Umbilical cord (tissue), 2 donors: ENCODE results near the gene TTC9. TPM values are rescaled to one million over a fixed set of nuclear protein-coding genes. Genes with fewer than 3 reads are reported as not detected.

Experiments used
- DNase-seq: peaks from one replicate; pipeline ENCODE4 v3.0.0-alpha.2; 2015; ENCODE audit warnings: low spot score
- total RNA-seq: library from RNA; depleted of rRNA; stranded (reverse); fragments of >200 nt; gene quantifications from one replicate; pipeline ENCODE4 v1.2.3, GENCODE V29; 2014; ENCODE audit warnings: low replicate concordance; ENCODE audit not compliant: insufficient read depth

The TTC9 gene
- 0.96 TPM for total RNA-seq

DNA sequence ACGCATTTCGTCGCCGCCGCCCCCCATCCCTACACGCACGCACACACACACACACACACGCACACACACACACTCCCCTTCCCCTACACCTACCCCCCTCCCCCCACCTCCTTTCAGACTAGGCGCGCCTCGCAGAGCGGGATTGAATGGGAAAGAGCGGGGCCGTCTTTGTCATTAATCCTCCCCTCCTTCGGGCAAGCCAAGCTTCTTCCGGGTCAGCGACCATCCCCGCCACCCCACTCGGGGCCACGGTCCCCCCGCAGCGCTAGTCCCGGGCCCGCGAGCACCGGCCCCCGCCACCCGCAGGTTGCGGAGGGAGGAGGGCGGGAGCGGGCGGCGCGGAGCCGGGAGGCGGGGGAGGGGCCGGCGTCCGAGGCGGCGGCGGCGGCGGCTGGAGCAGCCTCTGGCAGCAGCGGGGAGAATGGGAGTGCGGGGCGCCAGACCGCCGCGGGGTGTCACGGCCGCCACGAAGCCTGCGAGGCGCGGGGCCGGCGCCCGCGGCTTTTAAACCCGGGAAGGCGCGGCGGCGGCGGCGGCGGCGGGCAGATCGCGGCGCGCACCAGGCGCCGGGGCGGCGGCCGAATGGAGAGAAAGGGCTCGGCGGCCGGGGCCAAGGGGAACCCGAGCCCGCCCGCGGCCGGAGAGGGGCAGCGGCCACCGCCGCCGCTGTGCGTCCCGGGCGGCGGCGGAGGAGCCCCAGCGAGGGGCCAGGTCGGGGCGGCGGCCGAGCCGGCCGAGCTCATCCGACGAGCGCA is at the start of gene TTC9:
TSS of gene TTC9 (plus strand) at position 369 of the 755 bp plus-strand sequence. CDS start at position 583, 214 bp downstream.
- no peak for DNase-seq

DNA sequence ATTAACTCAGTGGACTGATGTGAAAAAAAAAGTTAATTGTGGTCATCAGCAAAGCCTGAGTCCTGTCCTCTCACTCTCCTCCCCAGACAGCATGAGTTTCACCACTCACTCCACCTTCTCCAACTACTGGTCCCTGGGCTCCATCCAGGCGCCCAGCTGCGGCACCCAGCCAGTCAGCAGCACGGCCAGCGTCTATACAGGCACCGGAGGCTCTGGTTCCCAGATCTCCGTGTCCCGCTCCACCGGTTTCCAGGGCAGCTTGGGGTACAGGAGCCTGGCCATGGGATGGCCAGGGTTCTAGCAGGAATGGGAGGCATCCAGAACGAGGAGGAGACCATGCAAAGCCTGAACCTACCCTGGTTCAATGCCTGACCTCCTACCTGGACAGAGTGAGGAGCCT is 47.3 kb upstream of the TTC9 start:
- no peak for DNase-seq

DNA sequence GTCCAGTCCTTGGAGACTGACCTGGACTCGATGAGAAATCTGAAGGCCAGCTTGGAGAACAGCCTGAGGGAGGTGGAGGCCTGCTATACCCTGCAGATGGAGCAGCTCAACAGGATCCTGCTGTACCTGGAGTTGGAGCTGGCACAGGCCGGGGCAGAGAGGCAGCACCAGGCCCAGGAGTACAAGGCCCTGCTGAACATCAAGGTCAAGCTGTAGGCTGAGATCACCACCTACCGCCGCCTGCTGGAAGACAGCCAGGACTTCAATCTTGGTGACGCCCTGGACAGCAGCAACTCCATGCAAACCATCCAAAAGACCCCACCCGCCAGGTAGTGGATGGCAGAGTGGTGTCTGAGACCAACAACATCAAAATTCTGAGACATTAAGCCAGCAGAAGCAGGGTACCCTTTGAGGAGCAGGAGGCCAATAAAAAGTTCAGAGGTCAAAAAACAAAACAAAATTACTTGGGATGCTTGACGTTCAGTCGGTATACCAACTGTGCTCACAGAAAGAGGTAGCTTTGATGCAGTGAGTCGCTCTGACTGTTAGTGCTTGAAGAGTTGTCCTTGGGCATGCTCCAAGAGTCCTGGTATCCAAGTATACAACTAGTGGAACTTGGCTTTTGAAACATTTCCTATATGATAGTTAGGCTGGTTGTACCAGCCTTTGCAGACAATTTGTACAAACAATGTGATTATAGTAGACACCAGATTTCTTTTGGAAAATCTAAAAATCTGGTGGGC is 46.1 kb upstream of the TTC9 start:
- DNase-seq, result no peak

DNA sequence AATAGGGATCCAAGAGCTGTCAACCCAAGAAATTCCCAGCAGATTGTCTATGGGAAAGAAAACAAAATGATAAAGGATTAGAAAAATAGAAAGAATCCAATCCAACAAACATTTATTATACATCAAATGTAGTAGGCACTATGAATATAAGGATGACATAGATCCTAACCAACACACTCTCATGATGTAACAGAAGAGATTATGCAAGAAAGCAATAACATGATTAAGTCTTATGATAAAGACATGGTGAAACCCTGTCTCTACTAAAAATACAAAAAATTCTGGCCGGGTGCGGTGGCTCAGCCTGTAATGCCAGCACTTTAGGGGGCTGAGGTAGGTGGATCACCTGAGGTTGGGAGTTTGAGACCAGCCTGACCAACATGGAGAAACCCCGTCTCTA is 44.0 kb upstream of the TTC9 start:
- DNase-seq, result no peak

DNA sequence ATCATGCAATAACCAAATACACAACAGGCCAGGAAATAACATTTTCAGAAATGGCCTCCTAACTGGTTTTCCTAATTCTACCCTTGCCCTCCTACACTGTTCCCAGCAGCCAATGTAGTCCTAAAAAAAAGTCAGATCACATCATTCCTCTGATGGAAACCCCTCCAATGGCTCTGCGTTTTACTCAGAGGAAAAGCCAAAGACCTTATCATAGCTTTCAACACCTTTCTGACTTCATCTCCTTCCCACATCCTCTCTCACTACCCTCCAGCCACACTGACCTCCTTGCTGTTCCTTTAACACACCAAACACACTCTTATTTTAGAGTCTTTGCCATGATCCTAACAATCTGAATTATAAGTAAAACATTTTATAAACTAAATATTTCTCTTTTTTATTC is 42.4 kb upstream of the TTC9 start:
- DNase-seq, result no peak

DNA sequence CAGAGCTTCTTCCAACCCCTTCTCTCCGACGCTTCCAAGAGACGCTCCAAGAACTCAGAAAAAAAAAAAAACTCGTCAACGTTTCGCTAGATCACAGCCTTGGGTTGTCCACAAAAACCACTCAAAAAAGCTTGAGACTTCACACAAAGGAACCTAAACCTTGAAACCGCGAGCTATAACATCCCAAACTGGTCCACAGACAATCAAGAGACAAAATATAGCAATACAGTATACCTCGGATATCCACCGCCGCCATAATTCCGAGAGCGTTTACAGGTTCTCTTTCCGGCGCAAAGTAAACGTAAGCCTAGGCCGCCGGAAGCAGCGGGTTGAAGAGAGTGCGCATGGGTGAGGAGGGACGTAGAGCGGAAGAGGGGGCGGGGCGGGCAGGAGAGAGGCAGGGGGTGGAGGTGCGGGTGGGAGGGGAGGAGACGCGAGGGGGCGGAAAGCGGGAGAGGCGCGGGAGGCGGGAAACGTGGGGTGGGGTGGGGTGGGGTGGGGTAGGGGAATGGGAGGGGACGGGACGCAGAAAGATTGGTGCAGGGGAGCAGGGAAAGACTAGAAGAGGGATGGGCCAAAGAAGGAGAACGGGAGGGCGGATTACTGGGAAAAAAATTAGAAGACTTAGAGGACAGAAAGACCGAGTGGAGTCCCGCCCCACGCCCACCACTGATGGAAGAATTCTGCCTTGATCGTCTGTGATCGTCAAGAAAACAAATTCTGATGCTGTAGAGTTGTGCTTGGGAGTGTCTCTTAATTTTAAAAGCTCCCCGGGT is 41.1 kb upstream of the TTC9 start, which contains the start of gene MED6:
TSS of gene MED6 (minus strand) at position 274 of the 776 bp plus-strand sequence. CDS start at position 256, 18 bp downstream.
- peak; percentile 97 for DNase-seq

DNA sequence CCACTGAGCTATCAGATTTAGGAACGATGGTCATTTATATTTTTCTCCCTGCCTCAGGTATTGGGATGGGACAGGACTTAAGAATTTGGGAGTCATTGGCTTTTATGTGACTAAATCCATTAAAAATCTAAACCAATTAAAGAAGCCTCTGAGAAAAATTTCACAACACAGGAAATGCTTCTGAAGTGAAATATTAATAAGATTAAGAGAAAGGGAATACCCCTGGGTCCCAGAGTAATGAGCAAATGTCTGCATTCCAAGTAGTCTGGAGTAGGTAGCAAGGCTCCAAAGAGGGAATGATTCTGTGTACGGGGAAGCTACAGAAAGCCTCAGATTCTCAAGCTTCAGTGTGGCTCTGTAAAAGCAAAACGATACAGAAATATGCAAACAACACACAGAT is 40.6 kb upstream of the TTC9 start:
- peak; percentile 21 for DNase-seq

DNA sequence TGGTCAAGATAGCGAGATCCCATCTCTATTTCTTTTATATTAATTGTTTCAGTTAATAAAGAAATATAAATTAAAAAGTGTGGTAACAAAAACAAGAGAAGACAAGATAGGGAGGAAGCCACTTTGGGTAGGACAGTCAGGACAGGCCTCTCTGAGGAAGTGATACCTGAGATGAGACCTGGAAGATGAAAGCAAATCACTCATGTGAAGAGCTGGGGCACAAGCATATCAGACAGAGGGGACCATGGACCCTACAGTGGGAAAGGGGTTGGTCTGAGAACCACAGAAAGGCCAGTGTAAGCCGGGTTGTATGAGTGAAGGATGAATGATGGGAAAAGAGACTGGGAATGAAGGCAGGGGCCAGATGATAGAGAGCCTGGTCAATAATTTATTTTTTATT is 39.5 kb upstream of the TTC9 start:
- DNase-seq, result no peak

DNA sequence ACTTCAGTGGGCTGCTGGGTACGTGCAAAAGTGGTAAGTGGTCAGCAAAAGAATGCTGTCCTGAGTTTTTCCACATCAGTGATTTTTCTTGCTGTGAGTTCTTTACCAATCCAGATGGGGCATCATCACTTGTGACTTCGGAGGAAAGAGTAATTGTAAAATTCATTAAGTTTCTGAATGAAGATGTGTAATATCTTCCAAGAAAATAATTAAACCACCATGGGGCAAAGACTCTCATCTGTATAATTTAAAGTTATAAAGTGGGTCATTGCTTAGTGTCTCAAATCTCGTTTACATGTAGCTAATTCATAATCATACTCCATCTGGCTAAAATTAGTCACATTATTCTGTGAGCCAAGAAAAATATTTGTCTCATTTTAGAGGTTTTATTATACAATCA is 30.5 kb upstream of the TTC9 start:
- DNase-seq, result no peak

DNA sequence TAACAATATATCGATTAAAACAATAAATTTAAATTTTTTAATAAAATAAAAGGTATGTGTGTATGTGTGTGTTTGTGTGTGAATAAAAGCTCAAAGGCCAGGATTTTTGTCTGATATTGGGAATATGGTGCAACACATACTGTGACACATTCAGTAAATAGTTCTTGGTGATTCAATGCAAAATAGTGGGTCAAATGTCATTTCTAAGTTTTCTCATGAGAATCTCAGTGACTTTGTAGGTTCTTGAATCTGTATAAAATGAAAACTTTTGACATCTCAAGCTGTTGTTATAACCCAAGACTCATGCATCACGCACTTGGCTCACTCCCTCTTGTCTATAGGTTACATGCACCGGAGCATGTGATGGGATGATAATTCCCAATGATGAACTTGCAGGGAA is 25.1 kb upstream of the TTC9 start:
- no peak for DNase-seq

DNA sequence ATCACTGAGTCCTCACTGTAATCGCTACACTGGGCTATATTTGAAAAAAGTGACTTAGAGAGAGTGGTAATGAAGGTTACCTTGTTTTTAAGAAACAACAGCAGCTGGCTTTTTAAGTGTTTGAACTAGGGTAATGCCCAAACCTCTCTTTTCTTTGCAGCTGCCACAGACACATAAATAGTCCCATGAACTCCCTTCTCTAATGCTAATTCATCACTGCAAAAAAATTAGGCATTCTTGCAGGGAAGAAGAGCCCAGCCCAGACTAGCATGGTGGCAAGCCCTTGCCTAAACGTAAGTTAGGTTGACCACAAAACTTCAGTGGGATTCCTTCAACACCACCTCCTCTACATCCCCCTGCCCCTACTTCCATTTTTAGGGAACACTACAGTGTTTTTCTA is 23.4 kb upstream of the TTC9 start:
- DNase-seq, result no peak

DNA sequence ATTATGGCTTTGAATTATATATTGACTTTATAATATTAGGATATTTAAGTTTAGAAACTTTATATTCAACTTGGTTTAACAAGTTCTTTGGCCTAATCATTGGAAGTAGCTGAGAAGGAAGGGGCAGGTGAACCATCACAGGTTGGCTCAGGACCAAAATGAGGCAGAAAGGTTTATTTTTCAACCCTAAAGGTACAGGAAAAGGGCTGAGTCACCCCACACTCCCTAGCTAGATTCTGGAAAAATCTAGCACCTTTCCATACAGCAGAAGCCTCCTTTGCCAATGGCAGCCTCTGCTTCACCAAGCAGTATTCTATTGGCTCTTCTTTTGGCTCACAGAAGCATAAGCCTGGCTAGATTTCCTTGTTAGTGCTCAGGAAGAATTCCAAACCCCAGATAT is 22.0 kb upstream of the TTC9 start:
- no peak for DNase-seq

DNA sequence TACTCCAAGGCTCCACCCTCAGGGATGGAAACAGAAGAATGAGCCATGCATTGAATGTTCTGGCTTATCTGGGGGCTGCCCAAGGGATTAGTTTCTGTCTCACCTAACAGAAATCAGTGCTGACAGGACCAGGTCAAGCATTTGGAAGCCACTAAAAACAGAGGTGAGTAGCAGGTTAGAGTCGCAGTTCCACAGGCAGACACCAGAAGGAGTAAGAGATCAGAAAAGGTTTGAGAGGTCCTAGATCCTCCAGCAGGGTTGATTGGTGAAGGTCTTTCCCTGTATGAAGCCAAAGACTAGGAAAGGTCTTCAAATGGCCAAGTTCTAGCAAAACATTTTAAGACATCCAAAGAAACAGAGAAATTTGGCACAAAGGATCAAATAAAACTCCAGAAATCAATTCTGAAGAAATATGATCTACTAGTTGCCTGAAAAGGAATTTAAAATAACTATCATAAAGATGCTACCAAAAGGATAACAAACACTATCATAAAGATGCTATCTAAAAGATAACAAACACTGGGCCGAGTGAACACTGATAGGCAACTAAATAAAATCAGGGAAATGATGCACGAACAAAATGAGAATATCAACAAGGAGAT is 19.5 kb upstream of the TTC9 start:
- peak; percentile 11 for DNase-seq

DNA sequence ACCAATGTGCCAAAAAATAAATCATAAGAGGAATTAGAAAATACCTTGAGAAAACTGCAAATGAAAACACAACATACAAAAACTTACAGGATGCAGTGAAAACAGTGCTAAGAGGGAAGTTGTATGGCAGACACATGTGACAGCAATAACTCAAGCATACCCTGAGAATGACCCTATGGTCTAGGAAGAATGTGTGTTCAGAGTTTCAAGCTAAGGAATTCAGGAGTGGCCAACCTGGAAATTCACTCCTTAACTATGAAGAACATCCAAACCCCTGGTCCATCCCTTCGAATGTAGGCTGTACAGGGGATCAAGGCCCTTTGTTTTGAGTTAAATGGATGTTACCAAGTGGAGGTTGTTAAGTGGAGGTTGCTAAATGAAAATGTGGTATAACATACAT is 16.7 kb upstream of the TTC9 start:
- DNase-seq, result no peak

DNA sequence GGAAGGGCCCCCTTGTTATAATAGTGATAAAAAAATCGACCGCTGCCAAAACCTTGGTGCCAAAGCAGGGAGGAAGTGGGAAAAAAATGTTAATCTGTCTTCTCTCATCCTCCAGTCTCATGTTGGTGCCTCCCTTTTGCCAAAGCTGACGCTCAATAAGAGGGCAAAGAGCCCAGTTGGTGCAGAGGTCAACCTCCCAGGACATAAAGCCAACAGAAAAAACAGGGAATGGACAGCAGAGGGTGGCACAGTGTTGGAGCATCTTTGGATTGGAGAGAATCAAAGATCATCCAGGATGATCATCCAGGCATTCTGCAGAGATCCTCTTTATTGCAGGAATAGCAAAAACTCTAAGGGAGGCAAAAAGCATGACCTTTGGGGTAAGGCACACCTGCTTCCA is 9.8 kb upstream of the TTC9 start:
- no peak for DNase-seq

DNA sequence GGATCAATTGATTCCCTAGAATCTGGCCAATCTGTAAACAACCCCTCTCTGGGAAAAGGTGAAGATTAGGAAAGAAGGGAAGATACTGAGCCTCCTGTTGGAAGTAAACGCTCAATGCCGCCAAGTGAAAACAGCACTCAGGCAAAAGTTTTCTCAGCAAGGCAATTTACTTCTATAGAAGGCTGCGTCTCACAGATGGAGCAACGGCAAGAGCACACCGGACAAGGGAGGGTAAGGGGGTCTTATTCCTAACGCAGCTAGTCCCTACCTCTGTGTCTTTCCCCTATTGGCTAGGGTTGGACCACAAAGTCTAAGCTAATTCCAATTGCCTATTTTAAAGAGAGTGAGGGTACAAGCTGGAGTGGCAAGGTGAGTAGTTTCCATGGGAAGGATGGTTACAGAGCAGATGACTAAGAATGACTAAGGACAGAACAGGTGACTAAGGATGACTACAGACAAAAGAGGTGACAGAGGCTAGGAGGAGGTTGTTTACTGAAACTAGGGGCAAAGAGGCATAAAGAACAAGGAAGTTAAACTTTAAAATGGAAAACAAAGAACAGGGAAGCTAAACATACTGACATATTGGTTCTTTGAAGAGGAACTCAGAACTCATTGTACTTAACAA is 5.6 kb upstream of the TTC9 start:
- no peak for DNase-seq

DNA sequence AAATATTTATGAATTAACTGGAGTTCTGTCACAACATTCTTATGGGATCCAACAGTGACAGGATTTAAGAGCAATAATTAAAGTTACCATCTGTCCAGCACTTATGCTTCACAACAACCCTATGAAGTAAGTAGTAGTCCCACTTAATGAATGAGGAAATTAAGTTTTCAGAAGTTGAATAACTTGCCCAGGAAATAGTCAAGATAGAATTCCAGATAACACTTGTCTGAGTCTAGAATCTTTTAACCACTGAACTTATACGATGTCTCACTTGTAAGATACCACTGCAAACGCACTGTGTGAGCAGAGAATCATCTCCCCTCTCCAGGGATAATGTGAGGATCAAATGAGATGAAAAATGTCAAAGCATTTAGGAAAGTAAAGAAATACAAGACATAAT is 3.3 kb upstream of the TTC9 start:
- DNase-seq, result no peak

DNA sequence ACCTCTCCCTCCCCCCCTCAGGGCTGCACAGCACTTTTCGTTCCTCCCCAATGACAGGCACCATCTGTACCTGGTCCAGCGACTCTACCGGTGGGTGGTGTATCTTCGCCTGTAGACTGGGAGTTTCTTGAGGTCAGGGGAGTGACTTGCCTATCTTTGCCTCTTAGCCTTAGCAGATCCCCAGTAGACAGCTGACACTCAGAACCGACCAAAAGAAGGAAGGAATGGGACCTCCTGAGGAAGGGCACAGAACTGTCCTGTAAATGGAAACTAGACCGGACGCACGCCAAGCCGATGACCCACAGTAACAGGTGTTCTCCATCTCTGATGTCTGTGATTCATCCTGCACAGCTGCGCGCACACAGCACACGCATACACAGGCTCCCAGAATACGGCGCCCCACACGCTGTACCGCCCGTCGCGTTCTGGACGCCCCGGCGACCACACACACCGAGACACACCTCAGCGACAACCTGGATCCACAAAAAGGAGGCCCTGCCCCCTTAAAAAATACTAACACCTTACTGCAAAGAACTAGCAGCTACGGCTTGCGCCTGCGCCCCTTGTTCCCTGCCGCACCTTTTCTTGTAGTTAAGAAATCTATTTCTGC is 673 bp upstream of the TTC9 start:
- no peak for DNase-seq

DNA sequence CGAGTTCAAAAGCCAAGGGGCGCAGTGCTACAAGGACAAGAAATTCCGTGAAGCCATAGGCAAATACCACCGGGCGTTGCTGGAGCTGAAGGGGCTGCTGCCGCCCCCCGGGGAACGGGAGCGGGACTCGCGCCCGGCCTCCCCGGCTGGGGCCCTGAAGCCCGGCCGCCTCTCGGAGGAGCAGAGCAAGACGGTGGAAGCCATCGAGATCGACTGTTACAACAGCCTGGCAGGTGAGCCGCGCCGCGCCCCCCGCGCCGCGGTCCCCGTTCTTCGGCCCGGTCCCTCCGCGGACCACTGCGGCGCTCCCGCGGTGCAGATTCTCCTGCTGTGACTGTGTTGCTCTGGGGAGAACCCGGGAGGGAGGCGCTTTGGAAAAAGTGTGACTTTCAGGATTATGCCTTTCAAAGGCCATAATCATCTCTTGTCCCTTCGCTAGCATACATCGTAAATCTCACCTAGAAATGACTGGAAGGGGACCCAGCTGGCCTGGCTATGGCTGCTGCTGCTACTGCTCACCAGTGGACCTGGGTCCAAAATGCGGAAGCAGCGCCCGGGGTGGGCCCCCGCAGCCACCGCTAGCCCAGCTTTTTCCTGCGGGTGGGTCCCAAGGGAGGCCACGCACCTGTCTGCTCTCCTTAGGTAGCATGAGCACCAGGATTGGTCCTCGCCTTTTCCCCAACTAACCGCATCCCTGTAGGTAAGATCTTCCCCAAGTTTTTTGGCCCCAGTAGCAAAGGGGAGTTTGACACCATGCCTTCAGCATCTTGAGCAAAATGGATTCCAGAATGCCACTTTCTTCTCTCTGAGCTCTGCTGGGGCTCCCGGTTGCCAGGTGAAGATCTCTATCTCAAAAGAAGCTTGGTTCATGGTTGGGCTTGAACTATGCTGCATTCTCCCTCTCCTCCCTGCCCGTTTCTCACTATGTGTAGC is 853 bp downstream of the TTC9 start:
- no peak for DNase-seq

DNA sequence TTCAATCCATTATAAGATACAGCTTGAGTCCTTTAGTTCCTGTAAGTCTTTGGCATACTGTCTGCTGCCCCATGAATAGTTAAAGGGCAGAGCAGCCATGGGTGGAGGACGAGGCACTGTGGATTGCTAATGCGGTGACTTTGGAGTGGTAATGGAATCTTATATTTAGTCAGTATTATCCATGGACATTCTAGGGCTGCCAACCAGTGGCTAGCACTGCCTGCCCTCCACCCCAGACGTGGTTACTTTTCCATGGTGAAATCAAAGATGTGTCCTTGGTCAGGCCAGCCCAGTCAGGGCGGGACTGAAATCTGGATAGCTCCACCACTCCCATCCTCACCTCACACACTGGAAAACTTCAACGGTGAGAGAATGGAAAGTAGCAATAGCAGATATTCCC is 2.3 kb downstream of the TTC9 start:
- DNase-seq, result no peak
